GM18511 (cell line): ENCODE results near the gene PFKM.
A peak's percentile ranks its signal among the peaks of the same experiment; 100 is the strongest.
"Not testable (repeated sequence)": the region's sequence is repeated elsewhere in the genome, so short reads cannot be mapped to it uniquely, and the experiment has no call there.

Source experiments
- ATAC-seq: cut with Tn5 transposase; IDR thresholded peaks from one replicate; pipeline ENCODE4 v1.9.1; 2021; ENCODE audit warnings: mild to moderate bottlenecking, moderate library complexity; ENCODE audit not compliant: unreplicated experiment

The PFKM gene

GRCh38 chr12:48155786-48156185 is 36.6 kb downstream of the PFKM start:
- ATAC-seq, result not testable (repeated sequence)

GRCh38 chr12:48156652-48157017 is 37.5 kb downstream of the PFKM start:
- ATAC-seq, result no peak

GRCh38 chr12:48157018-48157888 is 38.1 kb downstream of the PFKM start, which contains the start of gene ASB8:
ASB8 (minus strand) TSS chr12:48157515; CDS start chr12:48153496, 4,019 bp downstream.
- ATAC-seq, result peak; percentile 91

GRCh38 chr12:48157889-48158370 is 38.8 kb downstream of the PFKM start:
- peak; percentile 14 for ATAC-seq

GRCh38 chr12:48160046-48160445 is 40.9 kb downstream of the PFKM start:
- ATAC-seq, result no peak

- ATAC-seq, result no peak
Observed at GRCh38 chr12:48160807-48161206, 41.6 kb downstream of the PFKM start.

- ATAC-seq, result no peak
Observed at GRCh38 chr12:48163150-48163747, 44.1 kb downstream of the PFKM start.

- ATAC-seq, result no peak
Observed at GRCh38 chr12:48164451-48164850, 45.3 kb downstream of the PFKM start.

GRCh38 chr12:48165089-48165981 is 46.2 kb downstream of the PFKM start:
- ATAC-seq, result no peak

GRCh38 chr12:48169011-48169410 is 49.8 kb downstream of the PFKM start:
- ATAC-seq, result no peak

- no peak for ATAC-seq
Observed at GRCh38 chr12:48175613-48176416, 56.7 kb downstream of the PFKM start.

- no peak for ATAC-seq
Observed at GRCh38 chr12:48176417-48176751, 57.2 kb downstream of the PFKM start.

GRCh38 chr12:48177982-48178381 is 58.8 kb downstream of the PFKM start:
- no peak for ATAC-seq

GRCh38 chr12:48179466-48179865 is 60.3 kb downstream of the PFKM start:
- no peak for ATAC-seq

- ATAC-seq, result no peak
Observed at GRCh38 chr12:48180424-48180823, 61.3 kb downstream of the PFKM start.

- no peak for ATAC-seq
Observed at GRCh38 chr12:48180857-48181495, 61.8 kb downstream of the PFKM start.

- no peak for ATAC-seq
Observed at GRCh38 chr12:48182631-48183030, 63.5 kb downstream of the PFKM start.

- peak; percentile 75 for ATAC-seq
Observed at GRCh38 chr12:48183091-48183875, 64.1 kb downstream of the PFKM start, which contains the start of gene CCDC184. CCDC184 (plus strand) TSS chr12:48183644; CDS start chr12:48184123, 479 bp downstream.
